ENCODE measurements around the gene PSMB7. TPM values are rescaled to one million over a fixed set of nuclear protein-coding genes. Genes with fewer than 3 reads are reported as not detected.

Gene PSMB7
- total RNA-seq, 1 donor: 209 TPM

DNA sequence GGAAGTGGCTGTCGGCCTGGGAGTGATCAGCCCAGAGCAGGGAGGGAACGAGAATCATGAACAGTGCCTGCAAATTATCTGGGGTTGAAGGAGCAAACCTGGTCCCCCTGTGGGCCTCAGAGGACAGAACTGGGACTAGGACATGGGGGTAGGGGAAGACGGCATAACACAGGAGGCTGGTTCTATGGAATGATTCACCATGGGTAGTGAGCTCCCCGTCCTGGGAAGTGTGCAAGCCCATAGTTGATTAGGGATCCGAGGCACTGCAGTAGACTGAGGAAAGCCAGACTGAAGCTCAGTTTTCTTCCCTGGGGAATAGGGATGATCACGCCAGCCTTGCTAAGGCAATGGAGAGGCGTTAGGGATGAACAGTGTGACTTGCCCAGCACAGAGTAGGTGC lies 40.6 kb upstream of the PSMB7 start:
- no peak overlapping the region for H3K4me3 ChIP-seq (ENCODE audit: low read depth, low read length)
- DNase-seq (ENCODE audit: low read depth): no peak
- no peak for TF ChIP-seq CTCF (IDR thresholded peaks at IDR 0.05; ENCODE audit: insufficient read depth, low read length)

GRCh38 chr9:124454791-124455443 lies 39.7 kb upstream of the PSMB7 start:
- DNase-seq (ENCODE audit: low read depth): no peak
- no peak for TF ChIP-seq CTCF (IDR thresholded peaks at IDR 0.05; ENCODE audit: insufficient read depth, low read length)
- H3K4me3 ChIP-seq (ENCODE audit: low read depth, low read length): no peak overlapping the region

DNA sequence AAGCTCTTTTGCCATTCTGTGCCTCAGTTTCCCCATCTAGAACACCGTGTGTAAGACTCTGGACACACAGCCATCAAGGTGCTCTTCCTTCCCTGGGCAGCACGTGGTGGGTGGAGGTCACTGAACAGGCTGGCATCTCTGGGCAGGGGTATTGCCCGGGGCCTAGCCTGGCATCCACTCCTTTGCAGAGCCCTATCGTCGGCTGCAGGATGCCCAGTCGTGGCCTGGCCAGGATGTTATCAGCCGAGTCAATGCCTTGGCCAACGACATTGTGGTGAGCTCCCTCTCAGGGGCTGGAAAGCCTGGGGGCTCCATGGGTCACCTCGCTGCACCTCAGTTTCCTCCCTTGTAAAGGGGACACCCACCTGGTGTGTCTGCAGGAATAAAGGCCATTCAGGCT lies 39.1 kb upstream of the PSMB7 start:
- no peak for DNase-seq (ENCODE audit: low read depth)
- no peak overlapping the region for H3K4me3 ChIP-seq (ENCODE audit: low read depth, low read length)
- no peak for TF ChIP-seq CTCF (IDR thresholded peaks at IDR 0.05; ENCODE audit: insufficient read depth, low read length)

DNA sequence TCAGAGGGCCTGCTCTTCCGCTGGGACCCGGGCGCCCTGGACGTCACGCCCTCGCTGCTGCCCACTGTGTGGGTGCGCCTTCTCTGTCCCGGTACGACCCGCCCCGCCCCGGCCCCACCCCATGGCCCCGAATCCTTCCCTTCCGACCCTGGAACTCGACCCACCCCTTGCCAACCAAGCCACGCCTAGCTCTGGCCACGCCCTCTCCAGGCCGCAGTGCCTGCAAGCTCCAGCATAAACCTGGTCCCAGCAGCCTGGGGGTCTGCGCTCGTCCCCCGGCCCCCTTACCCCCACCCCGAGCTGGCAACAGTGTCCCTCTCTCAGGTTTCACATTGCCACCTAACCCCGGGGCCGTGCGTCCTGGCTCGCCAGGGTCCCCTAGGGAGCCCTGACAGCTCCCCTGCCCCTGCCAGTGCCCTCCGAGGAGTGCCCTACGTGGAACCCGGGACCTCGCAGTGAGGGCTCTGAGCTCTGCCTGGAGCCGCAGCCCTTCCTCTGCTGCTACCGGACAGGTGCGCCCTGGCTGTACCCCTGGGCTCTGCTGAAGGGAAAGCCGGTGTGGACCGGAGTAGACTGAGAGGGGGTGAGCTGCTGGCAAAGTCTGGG lies 38.4 kb upstream of the PSMB7 start:
- no peak for DNase-seq (ENCODE audit: low read depth)
- TF ChIP-seq CTCF (IDR thresholded peaks at IDR 0.05; ENCODE audit: insufficient read depth, low read length): no peak
- no peak overlapping the region for H3K4me3 ChIP-seq (ENCODE audit: low read depth, low read length)

GRCh38 chr9:124452841-124453585 lies 37.8 kb upstream of the PSMB7 start:
- TF ChIP-seq CTCF (IDR thresholded peaks at IDR 0.05; ENCODE audit: insufficient read depth, low read length): no peak
- DNase-seq (ENCODE audit: low read depth): no peak
- no peak overlapping the region for H3K4me3 ChIP-seq (ENCODE audit: low read depth, low read length)

GRCh38 chr9:124452326-124452725 lies 37.1 kb upstream of the PSMB7 start:
- DNase-seq (ENCODE audit: low read depth): no peak
- H3K4me3 ChIP-seq (ENCODE audit: low read depth, low read length): no peak overlapping the region
- TF ChIP-seq CTCF (IDR thresholded peaks at IDR 0.05; ENCODE audit: insufficient read depth, low read length): no peak
